Neuronal stem cell (in vitro differentiated cells): ENCODE measurements around the gene STARD4.

ENCODE experiments used
- DNase-seq: peaks from one replicate; pipeline ENCODE4 v3.0.0-alpha.2; 2013; ENCODE audit warnings: low spot score
- H2AFZ ChIP-seq: one replicate; pipeline ENCODE4 v1.6.1; 2013; ENCODE audit warnings: mild to moderate bottlenecking, low read length, inconsistent platforms
- H2AK5ac ChIP-seq: 2 replicates; pipeline ENCODE4 v1.6.1; 2013; ENCODE audit warnings: low read depth, mild to moderate bottlenecking, inconsistent platforms, low read length, moderate library complexity, mixed read lengths
- H2BK120ac ChIP-seq: 2 replicates; pipeline ENCODE4 v1.6.1; 2013; ENCODE audit warnings: low read depth, mild to moderate bottlenecking, inconsistent platforms, low read length, moderate library complexity, mixed read lengths
- H2BK12ac ChIP-seq: one replicate; pipeline ENCODE4 v1.6.1; 2013; ENCODE audit warnings: low read length, inconsistent platforms
- H2BK15ac ChIP-seq: 2 replicates; pipeline ENCODE4 v1.6.1; 2013; ENCODE audit warnings: mild to moderate bottlenecking, low read length, inconsistent platforms, mixed read lengths
- H2BK5ac ChIP-seq: one replicate; pipeline ENCODE4 v1.6.1; 2013; ENCODE audit warnings: inconsistent platforms, mild to moderate bottlenecking, low read length, moderate library complexity
- H3K14ac ChIP-seq: one replicate; pipeline ENCODE4 v1.6.1; 2013; ENCODE audit warnings: low read length, inconsistent platforms
- H3K18ac ChIP-seq: 2 replicates; pipeline ENCODE4 v1.6.1; 2013; ENCODE audit warnings: low read length, inconsistent platforms
- H3K23ac ChIP-seq: 2 replicates; pipeline ENCODE4 v1.6.1; 2013; ENCODE audit warnings: low read depth, mild to moderate bottlenecking, mixed read lengths, low read length, inconsistent platforms; ENCODE audit not compliant: poor library complexity
- H3K27ac ChIP-seq: replicated peaks from 3 replicates; pipeline ENCODE4 v1.5.1; 2013; ENCODE audit warnings: low read length, inconsistent platforms
- H3K27me3 ChIP-seq, 3 experiments: 2 replicates each; pipeline ENCODE4 v1.6.1; 2013; ENCODE audit warnings: low read length in 3 of 3, mild to moderate bottlenecking in 2 of 3, inconsistent platforms in 1 of 3, low read depth in 1 of 3, mixed read lengths in 1 of 3, moderate library complexity in 1 of 3; ENCODE audit not compliant: control insufficient read depth in 3 of 3, insufficient read depth in 3 of 3
- H3K36me3 ChIP-seq, 2 donors: replicated peaks in 1 of 2; 2 replicates each; pipeline ENCODE4 v1.6.1; 2013; ENCODE audit warnings: low read length in 2 of 2; ENCODE audit not compliant: control insufficient read depth in 2 of 2, insufficient read depth in 2 of 2
- H3K4ac ChIP-seq: 2 replicates; pipeline ENCODE4 v1.6.1; 2013; ENCODE audit warnings: inconsistent platforms, mild to moderate bottlenecking, low read length, moderate library complexity
- H3K4me1 ChIP-seq, 2 donors: 1 replicate in 1 of 2; 2 replicates in 1 of 2; pipeline ENCODE4 v1.6.1; 2013; ENCODE audit warnings: low read length in 2 of 2, low read depth in 1 of 2; ENCODE audit not compliant: control insufficient read depth in 2 of 2, insufficient read depth in 1 of 2
- H3K4me2 ChIP-seq: one replicate; pipeline ENCODE4 v1.6.1; 2013; ENCODE audit warnings: mild to moderate bottlenecking, low read length, inconsistent platforms; ENCODE audit not compliant: insufficient read depth, poor library complexity, severe bottlenecking
- H3K4me3 ChIP-seq, 2 donors: 2 replicates each; pipeline ENCODE4 v1.5.1; 2013; ENCODE audit warnings: low read length in 2 of 2, mild to moderate bottlenecking in 2 of 2, inconsistent platforms in 1 of 2, moderate library complexity in 1 of 2
- H3K79me1 ChIP-seq: one replicate; pipeline ENCODE4 v1.6.1; 2013; ENCODE audit warnings: low read depth, mild to moderate bottlenecking, inconsistent platforms, low read length, moderate library complexity
- H3K9ac ChIP-seq: one replicate; pipeline ENCODE4 v1.6.1; 2013; ENCODE audit warnings: mild to moderate bottlenecking, low read depth, low read length, inconsistent platforms; ENCODE audit not compliant: poor library complexity
- H3K9me3 ChIP-seq, 2 donors: replicated peaks in 1 of 2; 2 replicates each; pipeline versions ENCODE3 to v1.6.1; 2013; ENCODE audit warnings: low read length in 2 of 2, mild to moderate bottlenecking in 2 of 2, inconsistent platforms in 1 of 2, low read depth in 1 of 2, mixed read lengths in 1 of 2, moderate library complexity in 1 of 2; ENCODE audit not compliant: control insufficient read depth in 2 of 2, insufficient read depth in 1 of 2
- H4K8ac ChIP-seq: one replicate; pipeline ENCODE4 v1.6.1; 2013; ENCODE audit warnings: low read depth, mild to moderate bottlenecking, inconsistent platforms, low read length, moderate library complexity
- H4K91ac ChIP-seq: one replicate; pipeline ENCODE4 v1.6.1; 2013; ENCODE audit warnings: low read length, low read depth, mild to moderate bottlenecking, inconsistent platforms; ENCODE audit not compliant: poor library complexity
- WGBS, 2 donors: extraction: QIAGEN DNeasy Blood & Tissue Kit; methylation state at CpG; one replicate each; pipeline ENCODE4 v1.1.7; 2013; ENCODE audit warnings: missing lambda C conversion rate in 2 of 2, mixed read lengths in 1 of 2; ENCODE audit not compliant: insufficient read length in 2 of 2, insufficient replicate concordance in 1 of 2; ENCODE audit errors: extremely low coverage in 2 of 2; 5-methylcytosine and 5-hydroxymethylcytosine counted together

The STARD4 gene

GRCh38 chr5:111513131-111513520 lies 791 bp upstream of the STARD4 start:
- H3K9ac ChIP-seq = no peak overlapping the region
- no peak overlapping the region for H3K4ac ChIP-seq
- no peak overlapping the region for H2BK15ac ChIP-seq
- no peak overlapping the region for H4K91ac ChIP-seq
- peak overlapping the region; percentile 78 to 91 for H3K4me3 ChIP-seq
- H3K18ac ChIP-seq = peak overlapping the region; percentile 69
- H3K9me3 ChIP-seq = no peaks in the 10 kb centered on the region
- H2BK12ac ChIP-seq = no peak overlapping the region
- H3K27ac ChIP-seq = peak overlapping the region; percentile 97
- no peak overlapping the region for H4K8ac ChIP-seq
- H3K27me3 ChIP-seq = no peaks in the 10 kb centered on the region
- H3K36me3 ChIP-seq = peaks cover 0 to 2% of the 10 kb centered on the region in 2 donors
- no peak overlapping the region for H2BK5ac ChIP-seq
- H2BK120ac ChIP-seq = no peak overlapping the region
- no CpG with 5 or more reads among the region's 6 CpGs for WGBS, 2 donors
- DNase-seq = no peak
- H3K14ac ChIP-seq = no peak overlapping the region
- peaks cover 0 to 2% of the 10 kb centered on the region in 2 donors for H3K4me1 ChIP-seq
- H2AFZ ChIP-seq = peak overlapping the region; percentile 96
- H3K4me2 ChIP-seq = peak overlapping the region; percentile 58
- H2AK5ac ChIP-seq = no peak overlapping the region
- no peaks in the 10 kb centered on the region for H3K79me1 ChIP-seq
- no peak overlapping the region for H3K23ac ChIP-seq

- no peaks in the 10 kb centered on the region for H3K9me3 ChIP-seq
- no peak overlapping the region for H2BK120ac ChIP-seq
- peak overlapping the region; percentile 95 for H2BK12ac ChIP-seq
- peak overlapping the region; percentile 100 for H3K18ac ChIP-seq
- no peak overlapping the region for H4K91ac ChIP-seq
- H2AK5ac ChIP-seq = peak overlapping the region; percentile 57
- peak overlapping the region; percentile 99 for H3K23ac ChIP-seq
- H3K4me2 ChIP-seq = peak overlapping the region; percentile 37
- no peaks in the 10 kb centered on the region for H3K79me1 ChIP-seq
- peak overlapping the region; percentile 91 to 100 for H3K4me3 ChIP-seq
- H3K4ac ChIP-seq = peak overlapping the region; percentile 17
- no CpG with 5 or more reads among the region's 32 CpGs for WGBS, 2 donors
- H4K8ac ChIP-seq = peak overlapping the region; percentile 70
- no peaks in the 10 kb centered on the region for H3K27me3 ChIP-seq
- peaks cover 0 to 8% of the 10 kb centered on the region in 2 donors for H3K36me3 ChIP-seq
- H3K9ac ChIP-seq = peak overlapping the region; percentile 96
- DNase-seq = no peak
- peak overlapping the region; percentile 98 for H2BK5ac ChIP-seq
- peak overlapping the region; percentile 96 for H2AFZ ChIP-seq
- H2BK15ac ChIP-seq = no peak overlapping the region
- peaks cover 0 to 2% of the 10 kb centered on the region in 2 donors for H3K4me1 ChIP-seq
- peak overlapping the region; percentile 99 for H3K27ac ChIP-seq
- no peak overlapping the region for H3K14ac ChIP-seq
These were observed 432 bp downstream of the STARD4 start for GRCh38 chr5:111511831-111512374.

DNA sequence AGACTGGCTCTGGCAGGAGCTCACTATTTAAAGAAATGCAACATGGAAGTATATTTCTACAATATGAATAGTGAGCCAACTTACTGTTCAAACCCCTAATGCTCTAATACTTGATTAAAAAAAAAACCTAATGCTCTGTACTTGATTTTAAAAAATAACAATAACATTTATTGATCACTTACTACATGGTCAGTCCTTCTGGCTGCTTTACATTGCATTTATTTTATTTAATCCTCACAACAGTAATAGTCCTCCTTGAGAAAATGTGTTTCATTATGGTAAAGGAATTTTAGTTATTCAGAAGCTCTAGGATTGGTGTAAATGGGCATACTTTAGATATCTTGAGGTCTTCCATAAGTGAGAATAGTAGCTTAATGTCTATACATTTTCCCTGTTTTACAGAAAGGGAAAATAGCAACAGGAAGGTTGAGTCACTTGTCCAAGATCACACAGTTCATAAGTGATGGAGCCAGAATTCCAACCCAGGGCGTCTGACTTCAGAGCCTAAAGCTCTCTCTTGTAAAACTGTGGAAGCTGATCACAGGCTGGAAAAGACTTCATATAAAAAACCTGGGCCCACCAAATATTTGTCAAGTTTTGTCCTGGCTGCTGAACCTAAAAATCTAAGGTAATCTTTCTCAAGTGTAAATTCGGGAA lies 1.0 kb downstream of the STARD4 start:
- peak overlapping the region; percentile 37 for H3K4me2 ChIP-seq
- no peak overlapping the region for H3K18ac ChIP-seq
- no peak overlapping the region for H3K23ac ChIP-seq

DNA sequence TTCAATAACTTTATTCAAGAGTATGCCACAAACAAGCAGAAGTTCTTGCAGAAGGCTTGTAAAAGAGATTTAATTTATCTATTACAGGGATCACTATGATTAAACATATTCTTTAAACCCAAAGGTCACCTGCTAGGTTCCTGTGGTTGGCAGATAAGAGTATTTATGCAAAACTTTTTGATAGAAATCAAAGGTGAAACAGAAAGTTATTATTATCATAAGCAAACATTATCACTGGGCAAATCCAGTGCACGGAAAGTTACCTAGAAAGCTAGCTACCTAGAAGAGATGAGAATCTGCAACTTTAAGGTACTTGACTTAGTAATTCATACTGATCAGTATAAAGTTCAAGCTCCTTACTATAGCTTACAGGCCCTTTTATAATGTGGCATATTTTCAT lies 3.2 kb downstream of the STARD4 start:
- Histone ChIP-seq H3K27ac (no peak overlapping the region), H3K23ac (no peak overlapping the region), H3K14ac (no peak overlapping the region), H2AK5ac (no peak overlapping the region), H3K79me1 (no peaks in the 10 kb centered on the region), H3K4ac (no peak overlapping the region), H3K4me2 (no peak overlapping the region), H4K91ac (no peak overlapping the region), H3K9ac (no peak overlapping the region), H2BK120ac (no peak overlapping the region), H2BK15ac (no peak overlapping the region), H4K8ac (no peak overlapping the region), H3K36me3 (peaks cover 2 to 35% of the 10 kb centered on the region in 2 donors), H3K4me3 (no peak overlapping the region), H3K27me3 (no peaks in the 10 kb centered on the region), H3K9me3 (no peaks in the 10 kb centered on the region), H2AFZ (no peak overlapping the region), H2BK5ac (no peak overlapping the region), H2BK12ac (no peak overlapping the region), H3K18ac (no peak overlapping the region), H3K4me1 (peaks cover 0 to 2% of the 10 kb centered on the region in 2 donors)
- DNase-seq = no peak
- WGBS, 2 donors = no CpG with 5 or more reads among the region's 1 CpG

More for the DNA sequence above, 1.0 kb downstream of the STARD4 start:
- Histone ChIP-seq H2AFZ (peak overlapping the region; percentile 96), H3K27me3 (no peaks in the 10 kb centered on the region), H3K9ac (no peak overlapping the region), H2AK5ac (no peak overlapping the region), H3K14ac (no peak overlapping the region), H3K9me3 (no peaks in the 10 kb centered on the region), H4K91ac (no peak overlapping the region), H2BK5ac (no peak overlapping the region), H3K4me3 (peak overlapping the region; percentile 91 to 100), H3K4me1 (peaks cover 0 to 2% of the 10 kb centered on the region in 2 donors), H3K79me1 (no peaks in the 10 kb centered on the region), H4K8ac (no peak overlapping the region), H3K4ac (no peak overlapping the region), H3K36me3 (peaks cover 0 to 14% of the 10 kb centered on the region in 2 donors), H2BK120ac (no peak overlapping the region), H2BK12ac (no peak overlapping the region), H3K27ac (peak overlapping the region; percentile 99), H2BK15ac (no peak overlapping the region)
- no peak for DNase-seq
- WGBS, 2 donors = no CpG with 5 or more reads among the region's 2 CpGs
